Rectal smooth muscle tissue (tissue), 1 donor: Measurements from ENCODE around the gene OSTN.

Experiments used
- H3K27ac ChIP-seq: one replicate; pipeline ENCODE4 v1.7.0; 2013; ENCODE audit warnings: low read depth, low read length, inconsistent platforms
- H3K27me3 ChIP-seq: one replicate; pipeline ENCODE4 v1.7.0; 2013; ENCODE audit warnings: low read length; ENCODE audit not compliant: control insufficient read depth, insufficient read depth
- H3K36me3 ChIP-seq: one replicate; pipeline ENCODE4 v1.7.0; 2013; ENCODE audit warnings: low read length; ENCODE audit not compliant: control insufficient read depth, insufficient read depth
- H3K4me1 ChIP-seq: one replicate; pipeline ENCODE4 v1.7.0; 2013; ENCODE audit warnings: low read length; ENCODE audit not compliant: control insufficient read depth, insufficient read depth
- H3K4me3 ChIP-seq: one replicate; pipeline ENCODE4 v1.7.0; 2013; ENCODE audit warnings: low read length
- H3K9ac ChIP-seq: one replicate; pipeline ENCODE4 v1.7.0; 2013; ENCODE audit warnings: low read length

Gene OSTN

DNA sequence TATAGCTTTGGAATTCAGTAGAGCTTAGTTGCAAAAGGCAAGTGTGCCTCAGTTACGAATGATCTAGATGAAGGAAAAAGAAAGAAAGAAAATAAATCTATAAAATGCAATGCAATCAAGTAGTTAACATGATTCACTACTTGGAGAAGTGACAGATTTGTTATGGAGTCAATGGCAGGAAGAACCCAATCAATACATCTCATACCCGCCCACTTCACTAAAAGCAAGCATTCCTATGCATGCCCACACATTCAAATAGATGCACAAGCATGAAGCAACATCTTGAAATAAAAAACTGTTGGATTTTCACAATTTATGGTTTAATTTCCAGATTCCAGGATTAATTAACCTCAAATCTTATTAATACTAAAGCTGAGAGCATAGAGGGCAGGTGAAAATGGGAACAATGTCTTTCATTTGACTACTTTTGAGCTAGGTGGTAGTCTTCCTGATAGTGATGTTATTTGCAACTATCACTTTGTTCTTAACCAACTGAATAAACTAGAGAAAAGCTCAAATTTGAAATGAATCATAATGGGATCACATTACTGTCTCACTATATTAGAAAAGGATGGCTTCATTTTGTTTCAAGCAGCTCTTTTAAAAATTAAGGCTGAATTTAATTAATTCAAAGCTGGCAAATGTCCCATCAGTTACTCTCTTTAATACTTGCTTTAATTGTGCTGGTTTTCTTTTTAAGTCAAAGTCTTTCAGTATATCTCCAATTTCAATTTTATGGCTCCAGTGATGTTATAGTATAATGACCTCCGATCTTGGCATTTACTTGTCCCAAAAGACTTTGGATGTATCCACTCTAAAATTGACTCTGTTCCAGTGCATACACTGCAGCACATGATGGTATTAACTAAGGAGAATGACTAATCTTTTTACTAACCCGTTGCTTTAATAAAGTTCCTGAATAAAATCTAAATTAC, 83.5 kb downstream of the OSTN start:
- Histone ChIP-seq H3K36me3 (no peaks in the 10 kb centered on the region), H3K4me3 (no peak overlapping the region), H3K9ac (no peak overlapping the region), H3K27ac (no peak overlapping the region), H3K4me1 (no peaks in the 10 kb centered on the region), H3K27me3 (no peaks in the 10 kb centered on the region)

DNA sequence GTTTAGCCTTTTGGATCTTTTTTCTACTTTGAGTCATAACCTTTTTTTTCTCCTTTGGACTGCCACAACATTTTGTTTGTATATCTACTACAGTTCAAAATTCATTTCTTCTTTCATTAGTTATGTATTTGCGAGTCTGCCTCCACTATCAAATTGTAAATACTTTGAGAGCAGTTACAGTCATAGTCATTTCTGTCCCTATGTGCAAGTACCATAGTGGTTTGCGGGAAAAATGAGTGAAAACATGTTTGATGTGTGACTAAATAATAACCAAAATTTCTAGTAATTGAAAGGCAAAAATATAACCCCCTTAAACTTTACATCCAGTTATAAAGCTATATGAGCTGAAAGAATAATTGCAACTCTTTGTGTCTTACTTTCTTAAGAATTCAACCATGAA, 84.4 kb downstream of the OSTN start:
- H3K27me3 ChIP-seq, result no peaks in the 10 kb centered on the region
- H3K36me3 ChIP-seq, result no peaks in the 10 kb centered on the region
- H3K9ac ChIP-seq, result no peak overlapping the region
- no peak overlapping the region for H3K27ac ChIP-seq
- H3K4me1 ChIP-seq, result no peaks in the 10 kb centered on the region
- H3K4me3 ChIP-seq, result no peak overlapping the region

DNA sequence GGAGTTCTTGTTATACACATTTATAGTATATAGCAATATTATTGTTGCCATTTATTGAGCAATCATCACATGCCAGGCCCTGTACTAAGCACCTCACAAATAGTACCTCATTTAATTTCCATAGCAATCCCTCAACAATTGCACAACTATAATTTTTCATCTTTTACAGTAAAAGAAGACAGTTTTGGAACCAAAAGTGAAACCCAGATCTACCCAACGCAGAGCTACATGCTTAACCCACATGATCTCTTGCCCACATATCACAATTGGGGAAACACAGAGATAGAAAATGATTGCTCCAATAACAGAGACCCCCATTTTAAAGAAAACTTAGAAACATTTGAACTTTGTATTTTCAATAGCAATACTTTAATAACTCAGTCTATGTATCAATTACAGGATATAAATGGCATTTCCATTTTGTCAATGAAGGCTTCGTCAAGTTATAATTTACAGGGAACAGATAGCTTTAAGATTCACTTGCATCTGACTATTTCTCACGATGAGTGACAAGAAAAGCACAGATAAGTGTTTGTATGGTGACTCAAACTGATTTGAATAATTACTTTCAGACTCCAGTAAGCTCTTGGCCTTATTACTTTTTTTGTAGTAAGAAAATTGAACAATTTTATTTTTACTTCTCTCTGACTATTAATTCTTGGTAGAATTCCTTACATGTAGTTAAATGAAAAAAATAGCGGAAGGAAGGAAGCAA, 91.4 kb downstream of the OSTN start:
- no peak overlapping the region for H3K27ac ChIP-seq
- no peaks in the 10 kb centered on the region for H3K27me3 ChIP-seq
- H3K36me3 ChIP-seq, result no peaks in the 10 kb centered on the region
- no peak overlapping the region for H3K9ac ChIP-seq
- H3K4me3 ChIP-seq, result no peak overlapping the region
- no peaks in the 10 kb centered on the region for H3K4me1 ChIP-seq

DNA sequence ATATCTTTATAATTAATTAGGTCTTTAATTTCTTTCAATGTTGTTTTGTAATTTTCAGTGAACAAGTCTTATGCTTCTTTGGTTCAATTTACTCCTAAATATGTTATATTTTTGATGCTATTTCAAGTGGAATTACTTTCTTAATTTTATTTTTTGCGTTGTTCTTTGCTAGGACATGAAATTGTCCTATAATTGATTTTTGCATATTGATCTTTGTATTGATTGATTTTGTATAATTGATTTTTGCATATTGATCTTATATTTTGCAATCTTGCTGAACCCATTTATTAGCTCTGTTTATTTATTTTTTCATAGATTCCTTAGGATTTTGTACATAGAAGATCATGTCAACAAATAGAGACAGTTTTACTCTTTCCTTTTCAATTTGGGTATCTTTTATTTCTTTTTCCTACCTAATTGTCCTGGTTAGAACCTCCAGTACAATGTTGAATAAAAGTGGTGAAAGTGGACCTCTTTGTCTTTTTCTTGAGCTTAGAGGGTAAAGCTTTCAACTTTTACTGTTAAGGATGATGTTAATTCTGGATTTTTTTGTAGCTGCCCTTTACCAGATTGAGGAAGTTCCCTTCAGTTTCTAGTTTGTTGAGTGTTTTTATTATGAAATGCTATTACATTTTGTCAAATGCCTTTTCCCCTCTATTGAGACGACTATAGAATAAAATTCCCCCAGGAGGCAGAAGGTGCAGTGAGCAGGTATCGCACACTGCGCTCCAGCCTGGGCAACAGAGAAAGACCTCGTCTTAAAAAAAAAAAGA, 93.4 kb downstream of the OSTN start:
- H3K27me3 ChIP-seq, result no peaks in the 10 kb centered on the region
- H3K4me3 ChIP-seq, result no peak overlapping the region
- no peak overlapping the region for H3K27ac ChIP-seq
- no peak overlapping the region for H3K9ac ChIP-seq
- H3K4me1 ChIP-seq, result no peaks in the 10 kb centered on the region
- no peaks in the 10 kb centered on the region for H3K36me3 ChIP-seq

DNA sequence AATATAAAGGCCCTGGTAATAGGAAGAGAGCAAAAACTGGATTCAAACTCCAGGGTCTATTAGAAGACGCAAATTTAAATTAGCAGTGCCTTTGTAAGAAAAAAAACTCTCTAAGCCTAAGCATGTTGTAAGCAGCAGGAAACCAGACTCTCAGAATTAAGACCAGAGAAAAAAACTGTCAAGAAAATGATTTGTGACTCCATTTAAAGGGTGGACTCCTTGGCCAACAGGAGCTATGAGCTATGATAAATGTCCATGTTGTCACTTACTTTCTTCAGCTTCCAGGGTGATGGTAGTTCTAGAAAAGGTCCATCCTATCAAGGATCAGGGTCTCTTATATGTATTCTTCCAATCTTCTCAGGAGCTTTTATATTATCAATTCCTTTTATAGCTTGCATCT, 95.2 kb downstream of the OSTN start:
- Histone ChIP-seq H3K27ac (no peak overlapping the region), H3K36me3 (no peaks in the 10 kb centered on the region), H3K4me3 (no peak overlapping the region), H3K27me3 (no peaks in the 10 kb centered on the region), H3K9ac (no peak overlapping the region), H3K4me1 (no peaks in the 10 kb centered on the region)

DNA sequence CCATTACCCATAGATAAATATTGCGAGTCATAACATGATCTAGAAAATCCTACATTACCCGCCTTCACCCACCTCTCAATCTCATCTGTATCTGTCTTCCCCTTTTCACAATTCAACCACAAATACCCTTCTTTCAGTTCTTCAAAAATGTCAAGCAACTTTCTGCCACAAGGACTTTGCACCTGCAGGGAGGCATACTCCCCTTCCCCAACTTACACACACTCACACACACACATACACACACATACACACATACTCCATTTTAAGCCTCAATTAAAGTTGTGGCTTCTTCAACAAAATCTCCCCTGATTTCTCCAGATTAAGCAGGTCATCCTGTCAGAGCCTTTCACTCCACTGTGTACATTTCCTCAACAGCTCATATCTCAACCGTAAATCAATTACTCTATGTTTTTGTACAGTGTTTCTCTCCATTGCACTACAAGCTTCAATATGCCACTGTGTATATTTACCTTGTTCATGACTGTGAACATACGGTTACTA, 97.0 kb downstream of the OSTN start:
- Histone ChIP-seq H3K4me3 (no peak overlapping the region), H3K27ac (no peak overlapping the region), H3K27me3 (no peaks in the 10 kb centered on the region), H3K4me1 (no peaks in the 10 kb centered on the region), H3K9ac (no peak overlapping the region), H3K36me3 (no peaks in the 10 kb centered on the region)

DNA sequence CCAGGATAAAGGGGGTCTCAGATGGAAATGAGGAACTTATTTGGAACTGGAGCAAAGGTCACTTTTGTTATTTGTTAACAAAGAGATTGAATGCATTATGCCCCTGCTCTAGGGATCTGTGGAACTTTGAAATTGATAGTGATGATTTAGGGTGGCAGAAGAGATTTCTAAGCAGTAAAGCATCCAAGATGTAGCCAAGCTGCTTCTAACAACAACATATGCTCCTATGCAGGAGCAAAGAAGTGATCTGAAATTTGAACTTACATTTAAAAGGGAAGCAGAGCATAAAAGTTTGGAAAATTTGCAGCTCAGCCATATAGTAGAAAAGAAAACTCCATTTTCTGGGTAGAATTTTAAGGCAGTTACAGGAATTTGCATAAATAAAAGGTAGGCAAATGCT, 99.8 kb downstream of the OSTN start:
- no peaks in the 10 kb centered on the region for H3K27me3 ChIP-seq
- H3K27ac ChIP-seq, result no peak overlapping the region
- H3K36me3 ChIP-seq, result no peaks in the 10 kb centered on the region
- H3K9ac ChIP-seq, result no peak overlapping the region
- no peak overlapping the region for H3K4me3 ChIP-seq
- H3K4me1 ChIP-seq, result no peaks in the 10 kb centered on the region

DNA sequence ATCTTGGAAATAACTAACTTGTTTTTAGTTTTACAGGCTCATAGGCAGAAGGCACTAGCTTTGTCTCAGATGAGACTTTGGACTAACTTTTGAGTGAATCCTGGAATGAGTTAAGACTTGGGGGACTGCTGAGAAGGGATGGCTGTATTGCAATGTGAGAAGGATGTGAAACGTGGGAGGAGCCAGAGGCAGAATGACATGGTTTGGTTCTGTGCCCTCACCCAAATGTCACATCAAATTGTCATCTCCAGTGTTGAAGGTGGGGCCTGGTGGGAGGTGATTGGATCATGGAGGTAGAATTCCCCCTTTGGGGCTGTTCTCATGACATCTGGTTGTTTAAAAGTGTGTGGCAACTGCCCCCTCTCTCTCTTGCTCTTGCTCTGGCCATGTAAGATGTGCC, 101.4 kb downstream of the OSTN start:
- H3K4me1 ChIP-seq, result no peaks in the 10 kb centered on the region
- no peak overlapping the region for H3K9ac ChIP-seq
- no peak overlapping the region for H3K27ac ChIP-seq
- H3K27me3 ChIP-seq, result no peaks in the 10 kb centered on the region
- no peaks in the 10 kb centered on the region for H3K36me3 ChIP-seq
- H3K4me3 ChIP-seq, result no peak overlapping the region

DNA sequence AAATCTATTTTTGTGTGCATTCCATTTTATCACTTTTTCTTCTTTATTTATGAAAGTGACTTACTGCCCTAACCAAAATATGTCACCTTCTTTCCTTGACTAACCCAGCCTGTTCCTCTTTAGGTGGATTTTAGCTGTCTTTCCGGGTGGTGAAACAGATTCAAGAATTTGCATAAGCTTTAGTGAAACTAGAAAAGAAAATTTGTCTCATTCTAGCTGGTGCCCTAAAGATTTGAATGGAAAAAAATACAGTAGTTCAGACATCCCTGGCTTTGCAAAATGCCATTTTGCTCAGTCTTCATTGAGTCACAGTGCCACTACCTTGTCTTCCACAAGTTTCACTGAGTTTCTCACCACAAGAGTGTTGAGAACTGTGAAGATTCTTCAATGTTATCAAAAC, 102.0 kb downstream of the OSTN start:
- Histone ChIP-seq H3K9ac (no peak overlapping the region), H3K36me3 (no peaks in the 10 kb centered on the region), H3K4me3 (no peak overlapping the region), H3K4me1 (no peaks in the 10 kb centered on the region), H3K27ac (no peak overlapping the region), H3K27me3 (no peaks in the 10 kb centered on the region)

DNA sequence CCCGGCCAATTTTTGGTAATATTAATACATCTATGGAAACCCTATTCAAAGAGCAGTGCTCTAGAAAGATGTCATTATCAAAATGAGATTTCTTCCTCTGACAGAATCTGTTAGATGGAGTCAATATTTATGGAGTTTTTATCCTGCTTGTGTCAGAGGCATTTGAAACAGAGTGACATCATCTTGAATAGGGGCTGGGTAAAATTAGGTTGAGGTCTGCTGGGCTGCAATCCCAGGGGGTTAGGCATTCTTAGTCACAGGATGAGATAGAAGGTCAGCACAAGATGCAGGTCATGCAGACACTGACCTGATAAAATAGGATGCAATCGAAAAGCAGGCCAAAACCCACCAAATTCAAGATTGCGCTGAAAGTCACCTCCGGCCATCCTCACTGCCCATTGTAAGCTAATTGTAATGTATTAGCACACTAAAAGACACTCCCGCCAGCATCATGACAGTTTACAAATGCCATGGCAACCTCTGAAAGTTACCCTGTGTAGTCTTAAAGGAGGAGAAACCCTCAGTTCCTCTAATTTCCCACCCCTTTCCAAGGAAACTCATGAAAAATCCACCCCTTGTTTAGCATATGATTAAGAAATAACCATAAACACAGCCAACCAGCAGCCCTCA, 102.9 kb downstream of the OSTN start:
- no peak overlapping the region for H3K27ac ChIP-seq
- H3K4me1 ChIP-seq, result no peaks in the 10 kb centered on the region
- H3K27me3 ChIP-seq, result no peaks in the 10 kb centered on the region

DNA sequence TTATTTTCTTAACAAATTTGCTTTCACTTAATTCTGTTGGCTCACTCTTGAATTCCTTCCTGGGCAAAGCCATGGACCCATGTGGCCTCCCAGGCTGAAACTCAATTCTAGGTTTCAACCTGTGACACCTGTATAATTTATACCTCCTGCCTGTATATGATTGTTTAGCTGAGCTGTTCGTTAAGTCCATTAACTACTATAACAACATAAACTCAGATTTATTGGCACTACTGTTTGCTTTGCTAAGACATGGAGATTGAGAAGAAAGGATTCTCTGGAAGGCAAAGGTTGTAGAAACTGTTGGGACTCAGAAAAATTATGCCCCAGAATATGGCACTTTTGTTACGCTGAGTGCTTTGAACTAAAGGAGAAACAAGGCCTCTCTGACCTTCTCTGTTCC, 103.4 kb downstream of the OSTN start:
- no peaks in the 10 kb centered on the region for H3K27me3 ChIP-seq
- no peaks in the 10 kb centered on the region for H3K36me3 ChIP-seq
- H3K4me1 ChIP-seq, result no peaks in the 10 kb centered on the region

More for the DNA sequence above, 102.9 kb downstream of the OSTN start:
- Histone ChIP-seq H3K4me3 (no peak overlapping the region), H3K36me3 (no peaks in the 10 kb centered on the region), H3K9ac (no peak overlapping the region)

DNA sequence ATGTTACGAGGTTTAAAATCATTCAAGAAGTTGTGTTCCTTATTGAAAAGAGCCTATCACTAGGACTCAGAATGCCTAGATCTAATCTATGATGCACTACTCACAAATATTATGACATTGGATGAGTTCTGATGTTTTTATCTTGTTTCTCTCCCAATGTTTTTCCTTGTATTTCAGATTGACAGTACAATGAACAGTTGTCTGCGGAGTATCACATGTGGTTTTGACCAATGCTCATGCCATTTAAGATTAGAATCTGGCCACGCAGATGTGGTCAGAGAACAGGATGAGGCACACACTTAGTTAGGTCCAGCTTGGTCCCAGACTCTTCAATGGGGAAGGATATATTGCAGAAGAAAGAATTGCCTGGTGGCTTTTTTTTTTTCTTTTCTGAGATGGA, 104.6 kb downstream of the OSTN start:
- Histone ChIP-seq H3K27me3 (no peaks in the 10 kb centered on the region), H3K4me1 (no peaks in the 10 kb centered on the region), H3K9ac (no peak overlapping the region), H3K36me3 (no peaks in the 10 kb centered on the region), H3K27ac (no peak overlapping the region), H3K4me3 (no peak overlapping the region)

More for the DNA sequence above, 103.4 kb downstream of the OSTN start:
- Histone ChIP-seq H3K27ac (no peak overlapping the region), H3K9ac (no peak overlapping the region), H3K4me3 (no peak overlapping the region)
